Small intestine (tissue), 7 donors: ENCODE data around the gene LEAP2. TPM values are rescaled to one million over a fixed set of nuclear protein-coding genes. Genes with fewer than 3 reads are reported as not detected.

Experiments used
- DNase-seq, 2 donors: peaks; one replicate each; pipeline versions ENCODE4 v3.0.0 to v3.0.0-alpha.2; 2013
- FAIRE-seq: peaks from 2 replicates; lab custom pipeline; 2012; peaks lifted over from hg19 to GRCh38; lab: Jason Lieb, UNC
- H3K27ac ChIP-seq, 3 donors: one replicate each; pipeline ENCODE4 v1.5.1; 2013; ENCODE audit warnings: low read length in 2 of 3, mild to moderate bottlenecking in 2 of 3, control low read depth in 1 of 3, inconsistent platforms in 1 of 3, low read depth in 1 of 3, moderate library complexity in 1 of 3
- H3K27me3 ChIP-seq, 3 donors: one replicate each; pipeline ENCODE4 v1.6.1; 2013; ENCODE audit warnings: low read length in 3 of 3, inconsistent platforms in 1 of 3; ENCODE audit not compliant: control insufficient read depth in 3 of 3, insufficient read depth in 3 of 3
- H3K36me3 ChIP-seq, 3 donors: one replicate each; pipeline ENCODE4 v1.6.1; 2013; ENCODE audit warnings: low read length in 3 of 3, inconsistent platforms in 1 of 3, low read depth in 1 of 3, mild to moderate bottlenecking in 1 of 3, moderate library complexity in 1 of 3; ENCODE audit not compliant: control insufficient read depth in 3 of 3, insufficient read depth in 2 of 3
- H3K4me1 ChIP-seq, 3 donors: one replicate each; pipeline ENCODE4 v1.6.1; 2013; ENCODE audit warnings: low read length in 2 of 3, inconsistent platforms in 1 of 3, low read depth in 1 of 3, mild to moderate bottlenecking in 1 of 3, moderate library complexity in 1 of 3; ENCODE audit not compliant: control insufficient read depth in 3 of 3, insufficient read depth in 2 of 3
- H3K4me3 ChIP-seq, 3 donors: one replicate each; pipeline ENCODE4 v1.5.1; 2013; ENCODE audit warnings: low read length in 3 of 3, control low read depth in 1 of 3, inconsistent platforms in 1 of 3, low read depth in 1 of 3, mild to moderate bottlenecking in 1 of 3, moderate library complexity in 1 of 3
- H3K9me3 ChIP-seq, 2 donors: one replicate each; pipeline ENCODE4 v1.6.1; 2013; ENCODE audit warnings: low read depth in 1 of 2, low read length in 1 of 2; ENCODE audit not compliant: control insufficient read depth in 2 of 2, insufficient read depth in 1 of 2
- WGBS, 3 donors: extraction: QIAGEN DNeasy Blood & Tissue Kit; methylation state at CpG; one replicate each; pipeline ENCODE4 v1.1.7; 2013; 5-methylcytosine and 5-hydroxymethylcytosine counted together
- polyA plus RNA-seq, 4 donors: library from polyadenylated mRNA; stranded (reverse) in 3 of 4; unstranded in 1 of 4; fragments of 200-250 nt in 3 of 4; fragments of 120-200 nt in 1 of 4; gene quantifications; one replicate each; pipeline versions ENCODE4 v1.2.1 to v1.2.3, GENCODE V29; 2013
- donor health status: healthy with polysubstance abuse.
- donor health status: control.
- donor health status: control.
- donor health status: Bipolar disorder and iron deficiency.
- donor health status: healthy.

LEAP2 gene
- polyA plus RNA-seq, 4 donors, result 2.2 to 12.3 (median 6.6) TPM

DNA sequence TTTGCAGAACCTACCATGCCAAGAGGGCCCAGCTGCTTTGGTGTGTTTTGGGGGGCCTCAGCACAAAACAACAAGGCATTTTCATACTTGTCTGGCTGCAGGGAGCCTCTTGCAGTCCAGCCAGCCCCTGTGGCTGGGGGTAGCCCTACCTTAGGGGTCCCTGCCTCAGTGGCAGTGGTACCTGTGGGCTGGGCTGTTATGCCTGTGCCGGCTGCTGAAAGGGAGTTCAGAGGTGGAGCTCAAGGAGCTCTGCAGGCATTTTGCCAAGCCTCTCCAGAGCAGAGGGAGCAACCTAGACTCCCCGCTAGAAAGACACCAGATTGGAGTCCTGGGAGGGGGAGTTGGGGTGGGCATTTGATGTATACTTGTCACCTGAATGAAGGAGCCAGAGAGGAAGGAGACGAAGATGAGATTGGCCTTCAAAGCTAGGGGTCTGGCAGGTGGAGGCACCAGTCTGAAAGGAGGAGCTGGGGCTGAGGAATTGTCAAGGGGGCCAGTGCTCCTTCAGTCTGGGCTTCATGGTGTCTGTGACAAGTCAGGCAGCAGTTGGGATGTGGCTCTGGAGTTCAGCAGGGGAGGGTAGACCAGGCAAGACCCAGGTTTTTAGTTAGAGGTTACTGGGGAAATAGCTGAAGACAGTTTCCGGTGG is 44.5 kb upstream of the LEAP2 start:
- FAIRE-seq (no peak), DNase-seq (peak in 1 of 2 donors; percentile 49)
- H3K27me3 ChIP-seq, result no peaks in the 10 kb centered on the region
- no peaks in the 10 kb centered on the region for H3K9me3 ChIP-seq
- peak overlapping the region; percentile 40 to 82 (median 62) for H3K4me3 ChIP-seq
- peaks cover 4 to 24% (median 4%) of the 10 kb centered on the region in 3 donors for H3K4me1 ChIP-seq
- peaks cover 0 to 32% (median 0%) of the 10 kb centered on the region in 3 donors for H3K36me3 ChIP-seq
- 14 to 58% (median 39%) methylated on average over 4 of the region's 4 CpGs for WGBS, 3 donors
- H3K27ac ChIP-seq, result peak overlapping the region in 1 of 3 donors; percentile 30

DNA sequence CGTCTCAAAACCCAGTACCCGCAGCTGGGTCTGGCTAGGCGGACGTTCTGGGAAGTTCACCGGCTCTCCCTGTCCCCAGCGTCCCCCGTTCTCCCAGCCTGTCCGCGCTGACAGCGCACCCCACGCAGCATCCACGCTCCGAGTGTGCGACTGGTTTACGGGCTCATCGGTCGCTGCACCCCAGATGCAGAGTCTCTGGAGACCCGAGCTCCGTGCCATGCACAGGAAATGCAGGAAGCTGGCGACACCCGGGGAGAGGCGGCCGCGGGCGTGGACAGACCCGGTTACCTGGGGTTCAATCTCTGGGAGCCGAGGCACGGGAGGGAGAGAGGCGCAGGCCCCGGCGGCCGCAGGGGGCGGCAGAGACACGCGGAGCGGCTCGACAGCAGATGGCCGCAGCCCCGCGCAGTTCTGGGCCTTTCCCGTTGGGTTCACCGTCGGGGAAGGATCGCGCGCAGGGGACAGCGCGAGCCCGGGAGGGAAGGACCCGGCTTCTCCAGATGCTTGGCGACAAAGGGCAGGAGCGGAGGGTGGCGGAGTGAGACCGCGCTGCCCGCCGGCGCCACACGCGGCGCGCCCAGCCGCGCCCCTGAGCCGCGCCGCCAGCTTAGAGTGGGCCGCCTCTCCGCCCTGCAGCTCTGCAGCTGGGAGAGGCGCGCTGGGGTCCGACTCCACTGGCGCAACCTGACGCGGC is 43.6 kb upstream of the LEAP2 start:
- FAIRE-seq (no peak), DNase-seq (peak; percentile 83 to 96)
- Histone ChIP-seq H3K9me3 (no peaks in the 10 kb centered on the region), H3K36me3 (peaks cover 0 to 23% (median 0%) of the 10 kb centered on the region in 3 donors), H3K27ac (peak overlapping the region; percentile 60 to 93 (median 82)), H3K27me3 (no peaks in the 10 kb centered on the region), H3K4me1 (peaks cover 4 to 24% (median 4%) of the 10 kb centered on the region in 3 donors), H3K4me3 (peak overlapping the region; percentile 61 to 82 (median 62))
- WGBS, 3 donors, result 1 to 3% (median 2%) methylated on average over 54 to 75 of the region's 75 CpGs

DNA sequence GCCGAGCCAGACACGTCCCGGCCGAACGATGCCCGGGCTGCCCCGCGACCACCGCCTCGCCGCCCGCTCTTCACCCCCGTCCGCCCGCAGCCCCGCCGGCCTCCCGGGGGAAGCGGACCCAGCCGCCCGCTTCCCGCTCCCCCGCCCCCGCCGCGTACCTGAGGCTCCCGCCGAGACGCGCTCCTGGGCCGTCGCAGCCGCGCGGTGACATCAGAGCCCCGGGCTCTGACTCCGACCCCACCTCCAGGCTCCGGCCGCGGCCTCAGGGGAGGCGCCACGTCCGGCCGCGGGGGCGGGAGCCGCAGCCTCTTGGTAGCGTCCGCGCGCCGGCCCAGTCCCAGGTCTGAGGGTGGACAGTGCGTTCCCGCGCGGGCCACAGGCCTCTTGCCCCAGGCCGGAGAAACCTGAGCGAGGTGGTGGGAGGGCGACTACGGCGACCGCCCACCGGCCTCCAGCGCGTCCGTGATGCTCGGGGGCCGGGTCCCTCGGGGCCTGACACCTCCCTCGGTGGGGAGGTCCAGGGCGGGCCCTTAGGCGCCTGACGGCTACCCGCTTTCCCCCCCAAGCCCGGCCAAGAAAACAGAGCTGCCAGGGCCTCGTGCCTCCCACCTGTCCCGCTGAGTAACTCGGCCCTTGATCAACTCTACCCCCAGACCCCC is 42.9 kb upstream of the LEAP2 start, which contains the start of gene SHROOM1:
Gene SHROOM1, minus strand, starts transcription at position 212 of the 659 bp plus-strand sequence. CDS start 4,507 bp downstream, outside the sequence.
- peak within 1 kb of the TSS; percentile 60 to 93 (median 82) for H3K27ac ChIP-seq
- peaks cover 4 to 26% (median 4%) of the 10 kb centered on the region in 3 donors for H3K4me1 ChIP-seq
- no peaks in the 10 kb centered on the region for H3K9me3 ChIP-seq
- H3K4me3 ChIP-seq, result peak within 1 kb of the TSS; percentile 61 to 82 (median 62)
- DNase-seq, result peak; percentile 73 to 87
- H3K36me3 ChIP-seq, result peaks cover 0 to 19% (median 0%) of the 10 kb centered on the region in 3 donors
- no peak for FAIRE-seq
- H3K27me3 ChIP-seq, result no peaks in the 10 kb centered on the region
- WGBS, 3 donors, result 3% methylated on average over 62 to 78 of the region's 78 CpGs

DNA sequence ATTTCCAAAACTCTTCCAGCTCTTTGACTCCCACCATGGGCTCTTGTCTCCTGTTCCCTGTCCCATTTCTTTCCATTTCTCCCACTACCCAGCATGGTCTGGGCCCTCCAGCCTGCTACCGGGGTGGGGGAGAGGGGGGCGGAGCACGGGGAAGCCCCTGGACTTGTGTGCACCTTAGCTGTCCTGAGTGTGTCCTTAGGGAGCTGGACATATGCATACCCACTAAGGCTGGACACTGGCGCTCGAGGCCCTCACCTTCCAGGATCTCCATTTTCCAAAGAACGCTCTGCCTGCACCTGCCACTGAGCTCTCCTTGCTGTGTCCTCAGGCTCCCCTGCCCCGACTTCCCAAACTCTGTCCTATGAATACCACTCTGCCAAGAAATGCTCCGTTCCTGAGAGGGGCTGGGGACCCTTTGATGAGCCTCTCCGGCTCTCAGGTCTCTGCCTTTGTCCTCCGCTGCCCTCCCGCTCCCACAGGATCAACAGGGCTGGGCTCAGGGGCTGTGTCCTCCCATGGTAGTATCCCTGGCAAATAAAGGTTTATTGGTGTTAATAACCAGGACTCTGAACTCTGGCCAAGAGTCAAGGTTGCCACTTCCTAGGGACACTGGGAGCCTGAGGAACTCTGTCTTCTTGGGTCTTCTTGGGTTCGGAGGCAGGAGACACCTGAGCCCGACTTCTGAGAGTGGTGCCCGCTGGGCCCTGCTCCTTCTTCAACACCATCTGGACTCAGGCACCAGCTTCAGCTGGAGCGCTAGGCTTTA is 42.2 kb upstream of the LEAP2 start:
- Histone ChIP-seq H3K36me3 (peaks cover 0 to 14% (median 0%) of the 10 kb centered on the region in 3 donors), H3K4me3 (peak overlapping the region; percentile 61 to 82 (median 62)), H3K27ac (peak overlapping the region; percentile 60 to 93 (median 82)), H3K4me1 (peaks cover 4 to 21% (median 4%) of the 10 kb centered on the region in 3 donors), H3K9me3 (no peaks in the 10 kb centered on the region), H3K27me3 (no peaks in the 10 kb centered on the region)
- DNase-seq, result peak; percentile 54 to 70
- WGBS, 3 donors, result 75 to 87% (median 85%) methylated on average over 14 to 15 of the region's 15 CpGs
- FAIRE-seq, result no peak

DNA sequence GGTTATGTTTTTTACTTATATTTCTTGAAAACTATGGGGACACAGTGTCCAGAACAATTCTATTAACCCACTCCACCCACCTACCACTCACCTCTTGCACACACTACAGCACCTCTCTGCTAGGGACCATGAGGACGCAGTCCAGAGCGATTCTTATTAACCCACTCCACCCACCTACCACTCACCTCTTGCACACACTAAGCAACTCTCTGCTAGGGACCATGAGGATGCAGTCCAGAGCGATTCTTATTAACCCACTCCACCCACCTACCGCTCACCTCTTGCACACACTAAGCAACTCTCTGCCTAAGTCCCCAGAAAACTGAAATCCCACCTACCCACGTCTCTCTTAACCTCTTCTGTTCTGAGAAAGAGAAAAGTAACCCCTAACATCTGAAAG is 40.9 kb upstream of the LEAP2 start:
- H3K27ac ChIP-seq, result no peak overlapping the region
- 88 to 94% (median 90%) methylated on average over 5 of the region's 5 CpGs for WGBS, 3 donors
- no peaks in the 10 kb centered on the region for H3K27me3 ChIP-seq
- FAIRE-seq, result no peak
- peaks cover 4 to 31% (median 4%) of the 10 kb centered on the region in 3 donors for H3K4me1 ChIP-seq
- H3K36me3 ChIP-seq, result peaks cover 0 to 7% (median 0%) of the 10 kb centered on the region in 3 donors
- no peak overlapping the region for H3K4me3 ChIP-seq
- DNase-seq, result no peak
- no peaks in the 10 kb centered on the region for H3K9me3 ChIP-seq

DNA sequence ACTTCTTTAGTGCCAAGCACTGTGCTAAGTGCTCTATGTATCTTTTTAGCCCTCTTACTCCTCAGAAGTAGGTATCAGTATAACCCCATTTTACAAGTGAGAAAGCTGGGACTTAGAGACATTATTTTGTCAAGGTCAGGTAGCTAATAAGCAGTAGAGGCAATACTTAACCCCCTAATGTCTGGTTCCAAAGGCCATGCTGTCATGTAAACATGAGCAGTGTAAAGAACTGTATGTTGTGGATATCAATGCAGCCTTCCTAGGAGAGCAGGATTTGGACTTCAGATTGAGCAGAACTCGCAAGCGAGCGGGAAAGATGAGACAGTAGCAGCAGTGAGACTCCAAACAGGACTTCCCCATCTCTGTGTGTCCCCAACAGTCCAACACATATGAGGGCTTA is 39.4 kb upstream of the LEAP2 start:
- 92 to 100% (median 99%) methylated on average over 3 of the region's 3 CpGs for WGBS, 3 donors
- Histone ChIP-seq H3K27me3 (no peaks in the 10 kb centered on the region), H3K4me1 (peaks cover 10 to 38% (median 11%) of the 10 kb centered on the region in 3 donors), H3K36me3 (peaks cover 0 to 2% (median 0%) of the 10 kb centered on the region in 3 donors), H3K9me3 (no peaks in the 10 kb centered on the region), H3K4me3 (no peak overlapping the region), H3K27ac (no peak overlapping the region)
- DNase-seq (no peak), FAIRE-seq (no peak)

DNA sequence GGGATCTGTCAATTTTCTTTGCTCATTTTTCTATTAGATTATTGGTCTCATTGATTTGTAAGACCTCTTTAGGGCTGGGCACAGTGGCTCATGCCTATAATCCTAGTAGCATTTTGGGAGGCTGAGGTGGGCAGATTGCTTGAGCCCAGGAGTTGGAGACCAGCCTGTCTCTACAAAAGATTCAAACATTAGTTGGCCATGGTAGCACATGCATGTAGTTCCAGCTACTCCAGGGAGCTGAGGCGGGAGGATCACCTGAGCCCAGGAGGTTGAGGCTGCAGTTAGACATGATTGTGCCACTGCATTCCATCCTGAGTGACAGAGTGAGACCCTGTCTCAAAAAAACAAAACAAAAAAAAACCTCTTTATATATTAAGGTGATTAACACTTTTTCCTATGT is 36.6 kb upstream of the LEAP2 start:
- Histone ChIP-seq H3K9me3 (no peaks in the 10 kb centered on the region), H3K4me3 (no peak overlapping the region), H3K36me3 (no peaks in the 10 kb centered on the region), H3K4me1 (peaks cover 6 to 53% (median 7%) of the 10 kb centered on the region in 3 donors), H3K27me3 (no peaks in the 10 kb centered on the region), H3K27ac (peak overlapping the region in 2 of 3 donors; percentile 24 to 86)
- DNase-seq (no peak), FAIRE-seq (no peak)
- WGBS, 3 donors, result 89 to 100% (median 93%) methylated on average over 1 of the region's 1 CpG
